Body of pancreas (tissue), 4 donors: Measurements from ENCODE around the gene MRPS25. TPM values are rescaled to one million over a fixed set of nuclear protein-coding genes. Genes with fewer than 3 reads are reported as not detected.

ENCODE experiments used
- ATAC-seq: fragments of 150-250 bp; one replicate; pipeline ENCODE4 v1.9.1; 2016
- DNase-seq, 4 donors: peaks; one replicate each; pipeline ENCODE4 v3.0.0-alpha.2; 2019
- H3K27ac ChIP-seq, 4 donors: fragments of 200-600 bp; sonication (generic); 1 replicate in 3 of 4; 2 replicates in 1 of 4; pipeline versions ENCODE4 v1.5.1 to v1.6.1; 2016 to 2019; ENCODE audit warnings: mild to moderate bottlenecking in 1 of 4, mixed read lengths in 1 of 4, moderate library complexity in 1 of 4
- H3K27me3 ChIP-seq, 2 donors: fragments of 200-600 bp; sonication (generic); one replicate each; pipeline ENCODE4 v1.6.0; 2016; ENCODE audit warnings: mild to moderate bottlenecking in 1 of 2
- H3K36me3 ChIP-seq, 2 donors: fragments of 200-600 bp; sonication (generic); replicated peaks in 1 of 2; 2 replicates each; pipeline ENCODE4 v1.5.1; 2016; ENCODE audit warnings: low read depth in 2 of 2; ENCODE audit not compliant: insufficient read depth in 1 of 2
- H3K4me1 ChIP-seq: fragments of 200-600 bp; sonication (generic); one replicate; pipeline ENCODE4 v1.6.0; 2016
- H3K4me3 ChIP-seq, 2 donors: fragments of 200-600 bp; sonication (generic); 1 replicate in 1 of 2; 2 replicates in 1 of 2; pipeline ENCODE4 v1.5.1; 2016 to 2019
- H3K9me3 ChIP-seq, 3 donors: fragments of 200-600 bp; sonication (generic); 1 replicate in 2 of 3; 2 replicates in 1 of 3; pipeline ENCODE4 v1.5.1; 2016
- CTCF ChIP-seq, 7 experiments: fragments of 450-650 bp in 4 of 7; fragments of 200-600 bp in 3 of 7; sonication (generic) in 3 of 7; IDR thresholded peaks; one replicate each; pipeline ENCODE4 v1.5.1; 2016 to 2019; ENCODE audit warnings: antibody characterized with exemption in 7 of 7
- POLR2A ChIP-seq, 3 donors: fragments of 450-650 bp; IDR thresholded peaks; one replicate each; pipeline ENCODE4 v1.6.1; 2016; ENCODE audit warnings: antibody characterized with exemption in 3 of 3, mild to moderate bottlenecking in 2 of 3
- WGBS, 2 donors: methylation state at CpG; one replicate each; pipeline ENCODE4 v1.1.5; 2017; 5-methylcytosine and 5-hydroxymethylcytosine counted together
- intact Hi-C: fragments of 100-400 bp; cut with DNase I; formaldehyde crosslinking; loops from one replicate; pipeline ENCODE4 v1.15.1; 2023
- total RNA-seq, 2 donors: library from RNA; depleted of rRNA; stranded (reverse); fragments of >200 nt; gene quantifications; one replicate each; pipeline ENCODE4 v1.1.0, GENCODE V29; 2016

Gene MRPS25
- total RNA-seq, 2 donors from 2014 or later: 17.1 to 24.7 TPM

GRCh38 chr3:15033103-15033502 lies 32.0 kb downstream of the MRPS25 start:
- DNase-seq: no peak
- H3K36me3 ChIP-seq: peaks cover 16 to 36% of the 10 kb centered on the region in 2 donors
- no peak overlapping the region for H3K27ac ChIP-seq
- no peaks in the 10 kb centered on the region for H3K4me1 ChIP-seq
- H3K27me3 ChIP-seq: no peaks in the 10 kb centered on the region
- WGBS, 2 donors: 73 to 100% methylated on average over 3 of the region's 3 CpGs
- H3K9me3 ChIP-seq: no peaks in the 10 kb centered on the region
- intact Hi-C loops: no loop called here
- no peak for ATAC-seq
- H3K4me3 ChIP-seq: no peak overlapping the region
- TF ChIP-seq POLR2A (IDR thresholded peaks at IDR 0.05) (no peak), CTCF (IDR thresholded peaks at IDR 0.05) (no peak)

- intact Hi-C loops: no loop called here
- 77 to 89% methylated on average over 2 of the region's 2 CpGs for WGBS, 2 donors
- no peak for TF ChIP-seq POLR2A (IDR thresholded peaks at IDR 0.05)
- no peak for TF ChIP-seq CTCF (IDR thresholded peaks at IDR 0.05)
- DNase-seq (no peak), ATAC-seq (no peak)
- no peaks in the 10 kb centered on the region for H3K27me3 ChIP-seq
- no peak overlapping the region for H3K27ac ChIP-seq
- H3K4me1 ChIP-seq: no peaks in the 10 kb centered on the region
- no peaks in the 10 kb centered on the region for H3K9me3 ChIP-seq
- H3K4me3 ChIP-seq: no peak overlapping the region
- H3K36me3 ChIP-seq: peaks cover 16 to 37% of the 10 kb centered on the region in 2 donors
These were observed 32.5 kb downstream of the MRPS25 start for GRCh38 chr3:15032650-15033049.

GRCh38 chr3:15029625-15030024 lies 35.5 kb downstream of the MRPS25 start:
- no peaks in the 10 kb centered on the region for H3K9me3 ChIP-seq
- H3K36me3 ChIP-seq: peaks cover 10 to 31% of the 10 kb centered on the region in 2 donors
- no peak for ATAC-seq
- intact Hi-C loops: no loop called here
- no peak overlapping the region for H3K27ac ChIP-seq
- DNase-seq: no peak
- H3K4me3 ChIP-seq: no peak overlapping the region
- TF ChIP-seq POLR2A (IDR thresholded peaks at IDR 0.05) (no peak), CTCF (IDR thresholded peaks at IDR 0.05) (no peak)
- H3K27me3 ChIP-seq: no peaks in the 10 kb centered on the region
- H3K4me1 ChIP-seq: no peaks in the 10 kb centered on the region

- TF ChIP-seq CTCF (IDR thresholded peaks at IDR 0.05) (no peak), POLR2A (IDR thresholded peaks at IDR 0.05) (no peak)
- no peaks in the 10 kb centered on the region for H3K9me3 ChIP-seq
- H3K4me1 ChIP-seq: no peaks in the 10 kb centered on the region
- WGBS, 2 donors: 92% methylated on average over 2 of the region's 2 CpGs
- no peak for ATAC-seq
- H3K27me3 ChIP-seq: no peaks in the 10 kb centered on the region
- DNase-seq: no peak
- peaks cover 0 to 45% of the 10 kb centered on the region in 2 donors for H3K36me3 ChIP-seq
- no peak overlapping the region for H3K27ac ChIP-seq
- intact Hi-C loops: no loop called here
- no peak overlapping the region for H3K4me3 ChIP-seq
These were observed 41.4 kb downstream of the MRPS25 start for GRCh38 chr3:15023719-15024118.

- no peak overlapping the region for H3K27ac ChIP-seq
- intact Hi-C loops: no loop called here
- no peaks in the 10 kb centered on the region for H3K9me3 ChIP-seq
- no peak for TF ChIP-seq POLR2A (IDR thresholded peaks at IDR 0.05)
- TF ChIP-seq CTCF (IDR thresholded peaks at IDR 0.05): no peak
- peaks cover 0 to 41% of the 10 kb centered on the region in 2 donors for H3K36me3 ChIP-seq
- H3K4me1 ChIP-seq: no peaks in the 10 kb centered on the region
- no peak for ATAC-seq
- 73 to 77% methylated on average over 5 of the region's 5 CpGs for WGBS, 2 donors
- no peak overlapping the region for H3K4me3 ChIP-seq
- no peaks in the 10 kb centered on the region for H3K27me3 ChIP-seq
- DNase-seq: no peak
These were observed 41.9 kb downstream of the MRPS25 start for GRCh38 chr3:15023249-15023648.
